ENCODE results near the gene SYNDIG1L. TPM values are rescaled to one million over a fixed set of nuclear protein-coding genes. Genes with fewer than 3 reads are reported as not detected.

The SYNDIG1L gene
- total and polyA plus RNA-seq, 10 of the 15 experiments (the other 5 are each of a cell fraction or from before 2014, with no cell fraction given), result 0.04 TPM; not detected in 9

- WGBS (ENCODE audit: insufficient coverage, insufficient replicate concordance, low lambda C conversion rate, missing lambda C conversion rate), result 52% methylated on average over 3 of the region's 3 CpGs
- no peaks in the 10 kb centered on the region for H3K79me2 ChIP-seq (ENCODE audit: control insufficient read depth, insufficient read depth, low read length)
- H4K20me1 ChIP-seq (ENCODE audit: control insufficient read depth, insufficient read depth), result no peaks in the 10 kb centered on the region; the same call in 1 of the 2 replicates
- POLR2A ChIA-PET, result no interaction called here
- no peaks in the 10 kb centered on the region for H3K4me1 ChIP-seq (ENCODE audit: control insufficient read depth, insufficient read depth, low read length)
- no peak for TF ChIP-seq HDAC2 (IDR thresholded peaks at IDR 0.05)
- TF ChIP-seq ZBTB33 (IDR thresholded peaks at IDR 0.05), result no peak
- SMC1A ChIA-PET (ENCODE audit: uncharacterized antibody, unreplicated experiment), result no interaction called here
- H3K27ac ChIP-seq (ENCODE audit: control insufficient read depth, insufficient read depth), result no peak overlapping the region
- FAIRE-seq, result no peak
- BruUV-seq (replicated peaks), result no TSS peak
- RAD21 ChIA-PET (ENCODE audit: unreplicated experiment), result no interaction called here
- CTCF ChIA-PET, result no interaction called here
- no peak overlapping the region for H3K9ac ChIP-seq (ENCODE audit: control insufficient read depth, insufficient read depth, low read length)
- in situ Hi-C loops (cut with MboI) (no loop called here), intact Hi-C loops (cut with micrococcal nuclease; ENCODE audit: unreplicated experiment) (no loop called here)
- no peak overlapping the region for H3K4me3 ChIP-seq
- no peak for DNase-seq (ENCODE audit: low read depth, low spot score)
- H3K36me3 ChIP-seq (ENCODE audit: control insufficient read depth in 2 of 2, insufficient read depth in 2 of 2, low read length in 1 of 2), result no peaks in the 10 kb centered on the region
- H3K4me2 ChIP-seq (ENCODE audit: control insufficient read depth, insufficient read depth), result no peak overlapping the region
- no peak for ATAC-seq
- H3K27me3 ChIP-seq (replicated peaks in 1 of 2; ENCODE audit: control insufficient read depth in 2 of 2, insufficient read depth in 2 of 2, low read length in 1 of 2), result peaks cover 0 to 4% of the 10 kb centered on the region in 2 experiments; a peak in 2 of 4 replicates
- H3K9me3 ChIP-seq (replicated peaks; ENCODE audit: control insufficient read depth, insufficient read depth, low read length), result no peaks in the 10 kb centered on the region
- no peak overlapping the region for H2AFZ ChIP-seq (ENCODE audit: control insufficient read depth, low read depth, low read length)
Measured at GRCh38 chr14:74424606-74425005, 1.4 kb downstream of the SYNDIG1L start.

- ChIA-PET SMC1A (ENCODE audit: uncharacterized antibody, unreplicated experiment) (interaction anchor here (0.9 kb wide), 1 partner anchor 267 kb away, joined by 3 read pairs; no protein-coding TSS in a partner anchor), CTCF (interaction anchor here (1.1 kb wide), 1 partner anchor 22 kb away, joined by 4 read pairs; no protein-coding TSS in a partner anchor), RAD21 (ENCODE audit: unreplicated experiment) (no interaction called here), POLR2A (no interaction called here)
- intact Hi-C loops (cut with micrococcal nuclease; ENCODE audit: unreplicated experiment), result no loop called here
- in situ Hi-C loops (cut with MboI), result no loop called here
- 28% methylated on average over 7 of the region's 7 CpGs for WGBS (ENCODE audit: insufficient coverage, insufficient replicate concordance, low lambda C conversion rate, missing lambda C conversion rate)
- FAIRE-seq, result no peak
- H3K27me3 ChIP-seq (replicated peaks in 1 of 2; ENCODE audit: control insufficient read depth in 2 of 2, insufficient read depth in 2 of 2, low read length in 1 of 2), result peaks cover 0 to 2% of the 10 kb centered on the region in 2 experiments; a peak in 1 of 4 replicates
- H3K4me2 ChIP-seq (ENCODE audit: control insufficient read depth, insufficient read depth), result no peak overlapping the region
- no peak overlapping the region for H3K27ac ChIP-seq (ENCODE audit: control insufficient read depth, insufficient read depth)
- no peaks in the 10 kb centered on the region for H3K79me2 ChIP-seq (ENCODE audit: control insufficient read depth, insufficient read depth, low read length)
- BruUV-seq (replicated peaks), result no TSS peak
- H3K9me3 ChIP-seq (replicated peaks; ENCODE audit: control insufficient read depth, insufficient read depth, low read length), result no peaks in the 10 kb centered on the region
- no peaks in the 10 kb centered on the region for H3K4me1 ChIP-seq (ENCODE audit: control insufficient read depth, insufficient read depth, low read length)
- no peak overlapping the region for H3K9ac ChIP-seq (ENCODE audit: control insufficient read depth, insufficient read depth, low read length)
- H3K4me3 ChIP-seq, result no peak overlapping the region
- H2AFZ ChIP-seq (ENCODE audit: control insufficient read depth, low read depth, low read length), result no peak overlapping the region
- ATAC-seq, result no peak
- no peaks in the 10 kb centered on the region for H4K20me1 ChIP-seq (ENCODE audit: control insufficient read depth, insufficient read depth)
- H3K36me3 ChIP-seq (ENCODE audit: control insufficient read depth in 2 of 2, insufficient read depth in 2 of 2, low read length in 1 of 2), result no peaks in the 10 kb centered on the region
- DNase-seq (ENCODE audit: low read depth, low spot score), result no peak
- TF ChIP-seq HDAC6 (IDR thresholded peaks at IDR 0.05; ENCODE audit: unreplicated experiment) (no peak), SMAD1 (IDR thresholded peaks at IDR 0.05; ENCODE audit: low read depth, partially characterized antibody) (no peak), SKIL (IDR thresholded peaks at IDR 0.05; ENCODE audit: low read depth, poor library complexity, severe bottlenecking) (no peak), ZZZ3 (IDR thresholded peaks at IDR 0.05; ENCODE audit: control insufficient read depth, insufficient read length, low read depth) (no peak), ELK1 (IDR thresholded peaks at IDR 0.05; ENCODE audit: low read depth, low read length) (no peak), RB1 (IDR thresholded peaks at IDR 0.05; ENCODE audit: borderline replicate concordance) (no peak), USF1 (IDR thresholded peaks at IDR 0.05; ENCODE audit: borderline replicate concordance, extremely low read length, insufficient read depth, low read depth, low read length) (no peak), ZNF24 (IDR thresholded peaks at IDR 0.05) (no peak)
Measured at GRCh38 chr14:74423246-74423645, 2.8 kb downstream of the SYNDIG1L start.

All from GM12878 (cell line).